T1000 (cell line): ENCODE results near the gene KRT31.
"Not testable (repeated sequence)": the region's sequence is repeated elsewhere in the genome, so short reads cannot be mapped to it uniquely, and the experiment has no call there.

Experiments
- DNase-seq: peaks from one replicate; lab custom pipeline; 2025; ENCODE audit warnings: mixed read lengths; lab: John Stamatoyannopoulos, UW

Gene KRT31

GRCh38 chr17:41387670-41388069 is 9.7 kb downstream of the KRT31 start:
- no peak for DNase-seq

- DNase-seq: no peak
These were observed 11.2 kb downstream of the KRT31 start for GRCh38 chr17:41386227-41386626.

- no peak for DNase-seq
These were observed 13.7 kb downstream of the KRT31 start for GRCh38 chr17:41383690-41384089.

- no peak for DNase-seq
These were observed 15.0 kb downstream of the KRT31 start for GRCh38 chr17:41382394-41382793.

- DNase-seq: not testable (repeated sequence)
These were observed 15.5 kb downstream of the KRT31 start, which contains the start of gene KRT34 for GRCh38 chr17:41381943-41382342. KRT34 (minus strand) TSS chr17:41382306; CDS start chr17:41382246, 60 bp downstream.

GRCh38 chr17:41380091-41380490 is 17.3 kb downstream of the KRT31 start:
- peak; percentile 72 for DNase-seq

GRCh38 chr17:41377546-41377945 is 19.9 kb downstream of the KRT31 start:
- no peak for DNase-seq

- no peak for DNase-seq
These were observed 27.7 kb downstream of the KRT31 start, which contains the start of gene KRT33B for GRCh38 chr17:41369713-41370112. KRT33B (minus strand) TSS chr17:41369813; CDS start chr17:41369750, 63 bp downstream.

GRCh38 chr17:41369023-41369422 is 28.4 kb downstream of the KRT31 start:
- DNase-seq: no peak

GRCh38 chr17:41367426-41368075 is 29.9 kb downstream of the KRT31 start:
- DNase-seq: peak; percentile 32

GRCh38 chr17:41366070-41366469 is 31.3 kb downstream of the KRT31 start:
- DNase-seq: no peak

- DNase-seq: no peak
These were observed 33.5 kb downstream of the KRT31 start for GRCh38 chr17:41363881-41364280.

GRCh38 chr17:41360296-41360995 is 37.0 kb downstream of the KRT31 start:
- peak; percentile 56 for DNase-seq

- no peak for DNase-seq
These were observed 42.9 kb downstream of the KRT31 start for GRCh38 chr17:41354536-41354935.

GRCh38 chr17:41352597-41353366 is 44.6 kb downstream of the KRT31 start:
- DNase-seq: no peak

- no peak for DNase-seq
These were observed 46.2 kb downstream of the KRT31 start for GRCh38 chr17:41351177-41351576.

GRCh38 chr17:41350381-41350878 is 47.0 kb downstream of the KRT31 start, which contains the start of gene KRT33A:
KRT33A (minus strand) TSS chr17:41350828; CDS start chr17:41350767, 61 bp downstream.
- DNase-seq: not testable (repeated sequence)

- DNase-seq: no peak
These were observed 49.3 kb downstream of the KRT31 start for GRCh38 chr17:41347869-41348760.

- DNase-seq: not testable (repeated sequence)
These were observed 51.0 kb downstream of the KRT31 start for GRCh38 chr17:41346421-41346820.

GRCh38 chr17:41345992-41346391 is 51.4 kb downstream of the KRT31 start:
- no peak for DNase-seq
